ENCODE data around the gene MAPK8. TPM values are rescaled to one million over a fixed set of nuclear protein-coding genes. Genes with fewer than 3 reads are reported as not detected.

The MAPK8 gene
- total RNA-seq, 1 experiment from 2014 or later: 47.2 TPM

DNA sequence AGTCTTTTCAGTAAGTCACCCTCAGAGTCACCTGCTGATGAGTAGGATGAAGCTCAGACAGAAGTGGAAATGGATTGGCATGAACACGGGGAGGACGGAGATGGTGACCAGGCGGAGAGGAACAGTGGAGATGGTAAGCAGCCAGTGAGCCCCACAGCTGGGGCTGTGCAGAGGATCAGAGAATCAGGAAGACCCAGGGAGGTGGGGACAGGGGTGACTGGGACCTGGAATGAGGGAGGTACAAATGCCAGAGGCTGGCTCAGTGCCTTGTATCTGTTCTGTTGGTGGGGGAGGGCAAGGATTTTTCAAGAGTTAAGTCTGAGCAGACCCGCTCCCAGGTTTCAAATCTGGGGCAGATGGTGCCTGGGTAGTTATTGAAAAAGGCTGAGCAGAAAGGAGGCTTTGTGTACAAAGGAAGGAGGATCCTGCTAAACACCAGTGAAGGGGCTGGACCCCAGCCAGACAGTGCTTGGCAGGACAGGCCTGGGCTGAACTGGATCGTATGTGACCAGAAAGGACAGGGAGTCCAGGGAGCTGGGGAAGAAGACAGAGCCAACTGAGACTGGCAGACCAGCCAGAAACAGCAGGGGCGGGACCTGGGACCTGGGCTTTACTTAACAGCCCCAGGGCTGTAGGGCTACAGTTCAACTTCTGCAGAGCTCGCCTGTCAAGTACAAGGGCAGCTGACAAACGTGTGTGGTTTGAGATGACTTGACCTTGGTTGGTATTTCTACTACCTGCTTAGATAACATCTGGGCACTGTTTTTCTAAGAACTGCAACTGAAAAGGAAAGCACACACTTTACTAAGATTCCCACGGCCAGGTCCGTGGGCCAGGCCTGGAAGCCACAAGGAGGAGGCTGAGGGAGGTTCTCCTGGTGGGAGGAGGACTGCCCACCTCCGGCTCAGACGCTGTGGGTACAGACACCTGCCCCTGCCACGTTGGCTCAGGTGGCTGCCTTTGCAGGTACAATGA lies 18.8 kb upstream of the MAPK8 start:
- Histone ChIP-seq H3K27me3 (no peaks in the 10 kb centered on the region), H3K9me3 (no peaks in the 10 kb centered on the region), H3K36me3 (no peaks in the 10 kb centered on the region), H3K4me3 (no peak overlapping the region)
- no peak for DNase-seq

DNA sequence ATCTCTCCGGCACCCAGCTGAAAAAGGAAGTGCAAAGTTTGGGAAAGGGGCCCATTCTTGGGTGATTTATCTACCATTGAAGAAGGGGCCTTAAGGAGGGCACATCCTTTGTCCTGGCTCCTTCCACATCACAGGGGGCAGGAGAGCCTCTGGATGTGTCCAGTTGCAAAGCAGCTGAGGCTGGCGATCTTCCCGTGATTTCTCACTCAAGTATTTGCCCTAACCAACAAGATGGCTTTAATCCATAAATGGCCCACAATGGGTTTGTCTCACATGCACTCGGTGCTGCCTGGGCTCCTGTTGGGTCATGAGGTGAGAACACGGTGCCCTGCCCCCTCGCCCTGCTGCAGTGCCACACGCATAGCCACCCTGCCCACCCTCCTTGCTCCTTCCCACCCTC lies 17.8 kb upstream of the MAPK8 start:
- Histone ChIP-seq H3K9me3 (no peaks in the 10 kb centered on the region), H3K27me3 (no peaks in the 10 kb centered on the region), H3K4me3 (no peak overlapping the region), H3K36me3 (no peaks in the 10 kb centered on the region)
- DNase-seq: peak; percentile 25

DNA sequence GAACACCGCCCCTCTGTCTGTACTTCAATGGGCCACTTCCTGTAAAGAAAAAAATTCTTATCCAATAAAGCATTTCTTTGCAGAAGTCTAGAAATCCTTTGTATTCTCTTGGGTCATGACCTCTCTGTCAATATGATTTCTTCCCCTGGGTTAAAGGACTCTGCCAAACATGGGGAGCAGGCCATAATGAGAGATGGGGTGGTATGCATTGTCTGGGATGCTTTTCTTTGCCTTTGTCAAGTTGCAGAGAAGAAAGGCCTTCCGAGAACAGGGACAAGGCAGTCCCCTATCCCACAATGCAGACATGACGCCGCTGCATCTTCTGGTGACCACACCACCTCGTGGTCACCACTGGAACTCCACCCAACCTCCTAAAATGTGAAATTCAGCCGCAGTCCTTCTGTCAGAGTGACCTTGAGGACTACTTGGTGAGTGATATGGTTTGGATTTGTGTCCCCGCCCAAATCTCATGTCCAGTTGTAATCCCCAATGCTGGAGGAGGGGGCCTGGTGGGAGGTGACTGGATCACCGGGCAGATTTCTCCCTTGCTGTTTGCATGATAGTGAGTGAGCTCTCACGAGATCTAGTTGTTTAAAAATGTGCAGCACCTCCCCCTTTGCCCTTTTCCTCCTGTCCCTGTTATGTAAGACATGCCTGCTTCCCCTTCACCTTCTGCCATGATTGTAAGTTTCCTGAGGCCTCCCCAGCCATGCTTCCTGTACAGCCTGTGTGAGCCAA lies 16.8 kb upstream of the MAPK8 start:
- no peaks in the 10 kb centered on the region for H3K27me3 ChIP-seq
- H3K9me3 ChIP-seq: no peaks in the 10 kb centered on the region
- no peaks in the 10 kb centered on the region for H3K36me3 ChIP-seq
- DNase-seq: peak; percentile 18
- H3K4me3 ChIP-seq: no peak overlapping the region

DNA sequence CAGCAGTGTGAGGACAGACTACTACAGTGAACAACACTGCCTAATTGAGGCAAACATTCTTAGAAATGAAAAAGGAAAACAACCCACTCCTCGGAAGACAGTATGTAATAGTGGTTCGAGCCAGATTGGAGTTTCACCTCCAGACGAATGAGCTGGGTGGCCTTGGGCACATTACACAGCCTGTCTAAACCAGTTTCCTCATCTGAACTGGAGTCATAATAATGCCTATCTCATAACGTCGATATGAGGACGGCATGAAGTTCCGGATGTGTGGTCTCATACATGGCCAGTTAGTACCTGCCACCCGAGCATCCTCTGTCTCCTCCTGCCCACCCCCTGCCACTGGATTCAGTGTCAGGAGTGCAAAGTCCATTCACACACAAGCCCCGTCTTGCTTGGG lies 16.2 kb upstream of the MAPK8 start:
- Histone ChIP-seq H3K36me3 (no peaks in the 10 kb centered on the region), H3K4me3 (no peak overlapping the region), H3K27me3 (no peaks in the 10 kb centered on the region), H3K9me3 (no peaks in the 10 kb centered on the region)
- no peak for DNase-seq

DNA sequence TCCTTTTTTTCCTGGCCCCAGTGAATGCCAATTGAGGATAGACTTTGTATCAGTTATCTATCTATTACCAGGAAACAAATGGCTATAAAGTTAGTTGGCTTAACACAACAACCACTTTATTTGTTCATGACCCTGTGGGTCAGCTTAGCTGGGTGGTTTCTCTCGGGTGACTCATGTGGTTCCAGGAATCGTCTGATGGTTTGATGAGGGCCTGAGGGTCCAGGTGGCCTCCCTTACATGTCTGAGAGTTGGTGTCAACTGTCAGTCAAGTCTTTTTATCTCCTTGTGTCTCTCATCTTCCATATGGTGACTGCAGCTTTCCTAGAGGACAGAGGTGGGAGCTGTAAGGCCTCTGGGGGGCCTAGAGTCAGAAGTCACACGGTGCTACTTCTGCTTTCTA lies 15.3 kb upstream of the MAPK8 start:
- DNase-seq: no peak
- H3K9me3 ChIP-seq: no peaks in the 10 kb centered on the region
- H3K4me3 ChIP-seq: no peak overlapping the region
- no peaks in the 10 kb centered on the region for H3K27me3 ChIP-seq
- no peaks in the 10 kb centered on the region for H3K36me3 ChIP-seq

DNA sequence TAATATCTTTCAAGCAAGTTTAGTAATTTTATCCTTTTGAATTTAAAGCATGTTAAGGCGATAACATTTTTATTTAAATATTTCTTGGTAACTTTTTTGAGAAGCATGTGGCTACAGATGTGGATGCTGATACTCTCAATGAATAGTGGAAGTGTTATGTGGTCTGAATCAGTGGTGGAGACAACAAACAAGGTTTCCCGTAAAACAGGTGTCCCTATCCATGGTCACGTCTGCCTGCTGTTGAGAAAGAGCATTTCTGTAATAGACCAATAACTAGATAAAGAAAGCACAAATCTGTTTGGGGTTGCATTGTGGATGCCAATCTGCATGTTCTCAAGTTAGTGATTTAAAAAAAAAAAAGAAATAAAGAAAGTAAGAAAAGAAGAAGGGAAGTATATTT lies 13.9 kb upstream of the MAPK8 start:
- no peaks in the 10 kb centered on the region for H3K9me3 ChIP-seq
- no peaks in the 10 kb centered on the region for H3K36me3 ChIP-seq
- no peaks in the 10 kb centered on the region for H3K27me3 ChIP-seq
- H3K4me3 ChIP-seq: no peak overlapping the region
- DNase-seq: no peak

DNA sequence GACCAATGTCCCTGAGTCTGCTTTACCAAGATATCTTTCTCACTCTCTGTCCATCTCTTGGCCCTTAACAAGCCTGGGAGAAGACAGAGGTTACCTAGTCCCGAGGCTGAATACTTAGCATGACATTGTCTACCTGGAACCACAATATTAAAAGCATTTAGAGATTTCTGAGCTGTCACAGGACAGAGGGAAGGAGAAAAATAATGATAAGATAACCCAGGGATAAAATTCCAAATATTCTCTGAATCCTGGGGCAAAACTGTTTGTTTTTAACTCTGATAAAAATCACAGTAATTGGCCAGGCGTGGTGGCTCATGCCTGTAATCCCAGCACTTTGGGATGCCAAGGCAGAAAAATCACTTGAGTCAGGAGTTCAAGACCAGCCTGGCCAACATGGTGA lies 12.0 kb upstream of the MAPK8 start:
- Histone ChIP-seq H3K36me3 (no peaks in the 10 kb centered on the region), H3K4me3 (no peak overlapping the region), H3K27me3 (no peaks in the 10 kb centered on the region), H3K9me3 (no peaks in the 10 kb centered on the region)
- DNase-seq: no peak

DNA sequence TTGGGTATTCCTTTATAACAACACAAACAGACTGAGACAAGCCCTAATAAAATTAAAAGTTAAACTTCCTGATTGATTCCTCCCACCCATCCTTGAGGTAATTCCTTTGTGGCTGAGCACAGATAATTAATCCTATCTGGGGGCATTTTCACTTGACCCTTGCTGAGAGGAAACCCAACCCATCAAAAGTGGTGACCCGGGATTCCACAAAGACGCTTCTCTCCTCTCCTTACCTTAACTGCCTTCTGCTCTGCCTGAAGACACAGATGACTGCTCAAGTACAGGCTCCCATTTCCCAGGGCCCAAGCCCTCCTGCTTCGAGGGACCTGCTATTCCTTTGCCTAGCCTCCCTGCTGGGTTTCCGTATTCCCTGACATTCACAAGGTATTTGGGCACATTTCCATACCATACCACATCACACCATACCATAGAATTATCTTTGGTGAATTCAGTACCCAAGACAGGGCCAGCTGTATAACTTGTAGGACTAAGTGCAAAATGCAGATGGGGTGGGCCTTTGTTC lies 9.8 kb upstream of the MAPK8 start:
- no peaks in the 10 kb centered on the region for H3K36me3 ChIP-seq
- no peaks in the 10 kb centered on the region for H3K27me3 ChIP-seq
- DNase-seq: no peak
- no peaks in the 10 kb centered on the region for H3K9me3 ChIP-seq
- H3K4me3 ChIP-seq: no peak overlapping the region

DNA sequence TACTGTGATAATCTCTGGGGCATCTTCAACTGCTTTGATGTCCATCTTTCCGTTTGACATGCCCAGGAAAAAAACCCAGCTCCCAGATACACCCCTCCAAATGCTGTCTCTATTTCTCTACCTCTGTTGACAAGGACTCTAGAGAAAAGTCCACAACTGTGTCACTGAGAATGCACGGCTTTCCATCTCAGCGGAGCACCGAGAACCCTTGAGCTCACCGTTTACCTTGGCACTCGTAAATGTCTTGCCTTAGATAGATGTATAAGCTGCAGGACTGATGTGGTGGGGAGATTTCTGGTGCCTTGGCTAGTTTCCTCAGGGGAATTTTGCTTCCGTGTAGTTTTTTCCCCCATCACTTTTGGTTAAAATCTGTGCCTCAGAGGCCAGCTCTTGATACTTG lies 7.4 kb upstream of the MAPK8 start:
- Histone ChIP-seq H3K27me3 (no peaks in the 10 kb centered on the region), H3K4me3 (no peak overlapping the region), H3K36me3 (no peaks in the 10 kb centered on the region), H3K9me3 (no peaks in the 10 kb centered on the region)
- no peak for DNase-seq

DNA sequence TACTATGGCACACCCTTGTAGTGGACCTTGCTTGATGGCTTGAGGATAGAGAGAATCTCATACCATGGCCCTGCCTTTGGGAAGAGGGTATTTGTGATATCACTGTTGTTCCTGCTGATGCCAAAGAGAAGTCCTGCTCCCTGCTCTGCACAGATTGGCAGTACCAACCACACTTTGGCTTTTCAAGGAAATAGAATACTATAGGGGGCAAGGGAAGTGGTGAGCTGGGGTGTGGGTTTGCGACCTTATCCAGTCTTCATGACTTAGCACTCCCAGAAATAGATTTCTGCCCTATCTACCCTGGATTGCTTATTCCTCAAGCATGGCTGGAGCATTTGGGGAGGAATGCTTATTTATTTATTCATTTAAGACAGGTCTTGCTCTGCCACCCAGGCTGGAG lies 6.8 kb upstream of the MAPK8 start:
- H3K36me3 ChIP-seq: no peaks in the 10 kb centered on the region
- H3K4me3 ChIP-seq: no peak overlapping the region
- no peaks in the 10 kb centered on the region for H3K9me3 ChIP-seq
- DNase-seq: no peak
- H3K27me3 ChIP-seq: no peaks in the 10 kb centered on the region

DNA sequence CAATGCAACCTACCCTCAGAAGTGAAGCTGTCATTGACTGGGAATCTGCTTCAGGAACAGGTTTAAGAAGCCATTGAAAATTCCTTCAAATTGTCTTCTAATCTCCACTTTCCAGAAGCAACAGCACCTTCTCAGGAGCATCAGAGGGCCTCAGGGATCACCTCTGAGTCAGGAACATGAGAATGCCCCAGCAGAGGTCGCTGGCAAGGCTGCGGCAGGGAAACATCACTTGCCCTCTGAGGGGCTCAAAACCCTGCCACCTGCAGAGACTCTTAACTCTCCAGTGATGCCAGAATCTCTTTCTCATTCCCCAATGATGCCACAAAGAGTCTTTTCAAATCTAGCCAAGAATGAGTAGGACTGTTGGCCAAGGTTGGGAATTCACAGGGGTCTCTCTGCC lies 5.9 kb upstream of the MAPK8 start:
- no peaks in the 10 kb centered on the region for H3K27me3 ChIP-seq
- no peak for DNase-seq
- H3K4me3 ChIP-seq: no peak overlapping the region
- H3K36me3 ChIP-seq: no peaks in the 10 kb centered on the region
- no peaks in the 10 kb centered on the region for H3K9me3 ChIP-seq

DNA sequence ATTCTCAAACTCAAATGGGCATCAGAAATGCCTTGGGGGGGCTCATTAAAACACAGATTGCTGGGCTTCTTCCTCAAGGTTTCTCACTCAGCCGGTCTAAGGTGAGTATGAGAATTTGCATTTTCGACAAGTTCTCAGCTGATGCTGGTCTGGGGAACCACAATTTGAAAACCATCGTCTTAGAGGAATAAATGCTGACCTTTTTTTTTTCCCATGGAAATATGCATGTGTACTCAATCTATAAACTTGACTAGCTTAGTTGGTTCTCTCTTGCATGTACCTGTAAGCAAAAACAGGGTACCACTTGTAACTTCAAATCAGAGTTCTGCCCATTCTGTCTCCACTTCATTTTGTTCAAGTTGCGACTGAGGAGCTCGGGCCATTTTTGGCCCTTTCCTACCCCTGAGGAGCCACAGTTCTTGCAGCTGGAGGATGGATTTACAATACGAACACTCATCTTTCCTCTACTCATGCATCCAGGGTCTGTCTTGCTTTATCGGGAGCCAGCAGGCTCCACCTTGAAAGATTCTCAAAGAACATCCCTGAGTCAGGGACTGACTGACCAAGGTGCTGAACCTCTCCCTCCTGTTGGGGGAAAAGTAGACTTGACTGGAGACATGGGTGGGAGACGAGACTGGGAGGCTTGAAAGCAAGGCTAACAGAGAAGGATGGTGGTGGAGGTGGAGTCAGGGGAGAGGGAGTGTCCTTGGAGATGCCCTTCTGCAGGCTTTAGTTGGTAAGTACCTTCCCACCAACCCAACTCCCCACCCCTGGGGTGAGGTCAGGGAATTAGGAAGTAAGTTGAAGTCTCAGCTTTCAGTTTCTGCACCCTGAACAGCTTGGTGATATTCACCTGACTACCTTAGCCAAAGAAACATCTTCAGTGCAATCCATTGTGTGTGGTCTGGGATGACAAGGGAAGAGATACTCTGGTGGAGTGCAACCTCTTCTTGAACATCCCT lies 3.7 kb upstream of the MAPK8 start:
- Histone ChIP-seq H3K4me3 (no peak overlapping the region), H3K9me3 (no peaks in the 10 kb centered on the region), H3K27me3 (no peaks in the 10 kb centered on the region), H3K36me3 (no peaks in the 10 kb centered on the region)
- DNase-seq: no peak

DNA sequence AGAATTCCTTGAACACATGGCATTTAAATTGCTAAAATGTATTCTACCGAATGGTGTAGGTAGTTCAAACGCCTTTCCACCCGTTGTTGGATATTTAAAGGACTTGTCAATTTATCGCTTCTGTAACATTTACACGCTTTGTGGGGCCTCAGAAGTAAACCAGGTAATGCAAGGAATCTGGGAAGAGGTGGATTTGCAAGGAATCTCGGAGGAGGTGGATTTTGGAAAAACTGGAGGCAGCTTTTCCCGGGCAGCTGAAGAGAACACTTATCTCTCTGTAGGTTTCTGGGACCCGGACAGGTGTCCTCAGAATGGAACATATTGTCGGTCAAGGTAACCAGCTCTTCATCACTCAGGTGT lies 592 bp upstream of the MAPK8 start:
- Histone ChIP-seq H3K27me3 (no peaks in the 10 kb centered on the region), H3K36me3 (no peaks in the 10 kb centered on the region; the same call in 1 of the 2 replicates), H3K4me3 (peak overlapping the region; percentile 85), H3K9me3 (no peaks in the 10 kb centered on the region)
- DNase-seq: no peak

DNA sequence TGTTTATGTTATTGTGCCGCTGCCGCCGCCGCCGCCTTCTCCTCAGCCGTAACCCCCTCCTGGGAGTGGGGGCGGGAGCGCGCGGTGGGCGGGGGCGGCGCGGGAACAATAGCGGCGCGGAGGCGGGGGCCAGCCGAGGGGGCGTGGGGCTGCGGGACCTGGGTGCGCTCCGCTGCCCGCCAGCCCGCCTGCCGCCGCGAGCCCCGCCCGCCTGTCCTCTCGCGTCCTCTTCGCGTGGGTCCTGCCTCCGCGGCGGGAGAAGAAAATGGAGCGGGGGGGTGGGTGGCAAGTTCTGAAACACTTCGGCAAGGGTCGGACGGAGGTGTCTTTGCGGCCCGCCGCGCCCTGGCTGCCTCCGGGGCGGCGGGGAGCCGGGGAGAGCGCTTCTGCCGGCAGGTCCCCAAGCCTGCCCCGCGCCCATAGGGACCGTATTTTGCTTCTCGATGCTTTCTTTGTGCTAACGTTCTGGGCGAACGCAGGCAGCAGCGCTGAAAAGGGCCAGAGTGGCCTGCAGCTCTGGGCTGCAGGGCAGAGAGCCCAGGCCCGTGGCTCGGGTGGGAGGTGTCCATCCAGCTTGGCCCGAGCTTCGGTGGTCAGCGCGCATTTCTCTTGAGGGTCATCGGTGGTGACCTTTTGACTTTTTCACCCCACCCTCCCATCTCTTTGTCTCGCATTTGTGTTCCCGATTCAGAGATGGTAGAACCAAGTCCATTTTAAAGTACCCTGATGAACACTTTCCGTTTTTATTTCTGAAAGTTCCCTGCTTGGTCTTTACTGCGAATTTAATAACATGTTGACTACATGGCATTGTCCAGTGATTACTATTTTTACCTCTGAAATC lies 613 bp downstream of the MAPK8 start:
- peak; percentile 73 for DNase-seq
- no peaks in the 10 kb centered on the region; the same call in 1 of the 2 replicates for H3K36me3 ChIP-seq
- no peaks in the 10 kb centered on the region for H3K9me3 ChIP-seq
- H3K4me3 ChIP-seq: peak overlapping the region; percentile 85
- H3K27me3 ChIP-seq: no peaks in the 10 kb centered on the region

DNA sequence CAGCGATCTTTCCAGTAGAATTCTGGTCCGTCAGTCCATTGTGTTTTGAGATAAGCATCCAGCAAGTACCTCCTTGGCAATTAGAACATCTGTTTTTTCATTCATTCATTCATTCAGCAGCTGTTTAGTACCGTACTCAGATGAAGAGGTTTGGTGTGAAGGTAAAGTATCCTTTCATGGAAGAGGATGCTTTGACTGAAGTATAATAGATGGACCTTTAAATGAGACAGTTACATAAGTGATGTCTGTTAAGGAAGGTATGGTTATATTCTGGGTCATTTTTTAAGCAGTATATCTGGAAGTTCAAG lies 1.2 kb downstream of the MAPK8 start:
- no peak for DNase-seq
- Histone ChIP-seq H3K4me3 (peak overlapping the region; percentile 85), H3K9me3 (no peaks in the 10 kb centered on the region), H3K36me3 (no peaks in the 10 kb centered on the region; the same call in 1 of the 2 replicates), H3K27me3 (no peaks in the 10 kb centered on the region)

DNA sequence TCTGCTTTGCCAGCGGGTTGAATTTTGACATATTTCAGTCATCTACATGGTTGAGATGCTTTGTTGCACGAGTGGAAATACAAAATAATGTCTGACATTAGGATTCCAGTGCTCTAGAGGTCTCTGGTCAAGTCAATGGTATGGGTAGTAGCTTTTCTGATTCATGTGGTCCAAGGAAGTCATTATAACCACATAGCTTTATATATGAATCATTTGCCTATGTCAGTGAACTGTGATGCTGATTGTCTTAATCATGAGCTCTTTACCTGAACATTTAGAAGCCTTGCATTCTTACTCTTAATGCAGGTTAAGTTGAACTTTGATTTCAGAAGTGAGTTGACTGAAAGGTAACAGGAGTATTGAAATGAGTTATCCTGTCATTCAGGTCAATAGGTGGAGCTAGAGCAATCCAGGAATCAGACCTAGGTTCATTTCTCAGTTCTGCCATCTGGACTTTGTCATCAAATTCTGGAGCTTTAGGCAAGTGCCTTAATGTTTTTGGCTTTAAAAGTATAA lies 3.3 kb downstream of the MAPK8 start:
- Histone ChIP-seq H3K27me3 (no peaks in the 10 kb centered on the region), H3K4me3 (no peak overlapping the region), H3K9me3 (no peaks in the 10 kb centered on the region), H3K36me3 (no peaks in the 10 kb centered on the region; the same call in 1 of the 2 replicates)
- DNase-seq: no peak

Measured in MG63 (cell line).